ENCODE measurements around the gene DGLUCY. TPM values are rescaled to one million over a fixed set of nuclear protein-coding genes. Genes with fewer than 3 reads are reported as not detected.
A peak's percentile ranks its signal among the peaks of the same experiment; 100 is the strongest.
"Not testable (repeated sequence)": the region's sequence is repeated elsewhere in the genome, so short reads cannot be mapped to it uniquely, and the experiment has no call there.

DGLUCY gene
- total and polyA plus RNA-seq, 2 experiments from 2014 or later, result 44.8 to 51.3 TPM

DNA sequence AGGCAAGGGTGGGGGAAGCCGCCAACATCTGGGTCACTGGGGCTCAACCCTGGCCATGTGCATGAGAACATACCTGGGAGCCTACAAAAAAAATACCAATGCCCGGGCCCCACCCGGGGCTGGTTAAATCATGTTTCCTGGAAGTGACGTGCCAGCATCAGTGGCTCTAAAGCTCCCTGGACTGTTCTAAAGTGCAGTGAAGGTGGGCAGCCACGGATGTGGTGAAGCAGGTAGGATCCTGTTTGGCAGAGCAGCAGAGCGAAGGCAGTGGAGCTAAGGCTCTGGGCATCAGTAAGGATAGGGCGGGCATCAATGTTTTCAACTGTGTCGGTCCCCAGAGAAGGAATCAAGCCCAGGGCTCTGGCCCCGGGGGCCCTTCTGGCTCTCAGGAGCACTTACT is 131.2 kb downstream of the DGLUCY start:
- Histone ChIP-seq H3K79me2 (no peaks in the 10 kb centered on the region), H2AFZ (no peak overlapping the region), H3K4me2 (no peak overlapping the region), H3K9me3 (ENCODE audit: low read depth) (no peaks in the 10 kb centered on the region), H3K4me1 (ENCODE audit: insufficient read depth) (peaks cover 2% of the 10 kb centered on the region), H4K20me1 (ENCODE audit: insufficient read depth, poor library complexity, severe bottlenecking) (no peaks in the 10 kb centered on the region), H3K27ac (no peak overlapping the region), H3K27me3 (no peaks in the 10 kb centered on the region), H3K9me2 (replicated peaks; ENCODE audit: insufficient read depth) (no peaks in the 10 kb centered on the region), H3K4me3 (no peak overlapping the region), H3K36me3 (replicated peaks; ENCODE audit: insufficient read depth, low read depth) (no peaks in the 10 kb centered on the region)
- DNase-seq (ENCODE audit: low spot score), result no peak
- TF ChIP-seq, protein P1, sequence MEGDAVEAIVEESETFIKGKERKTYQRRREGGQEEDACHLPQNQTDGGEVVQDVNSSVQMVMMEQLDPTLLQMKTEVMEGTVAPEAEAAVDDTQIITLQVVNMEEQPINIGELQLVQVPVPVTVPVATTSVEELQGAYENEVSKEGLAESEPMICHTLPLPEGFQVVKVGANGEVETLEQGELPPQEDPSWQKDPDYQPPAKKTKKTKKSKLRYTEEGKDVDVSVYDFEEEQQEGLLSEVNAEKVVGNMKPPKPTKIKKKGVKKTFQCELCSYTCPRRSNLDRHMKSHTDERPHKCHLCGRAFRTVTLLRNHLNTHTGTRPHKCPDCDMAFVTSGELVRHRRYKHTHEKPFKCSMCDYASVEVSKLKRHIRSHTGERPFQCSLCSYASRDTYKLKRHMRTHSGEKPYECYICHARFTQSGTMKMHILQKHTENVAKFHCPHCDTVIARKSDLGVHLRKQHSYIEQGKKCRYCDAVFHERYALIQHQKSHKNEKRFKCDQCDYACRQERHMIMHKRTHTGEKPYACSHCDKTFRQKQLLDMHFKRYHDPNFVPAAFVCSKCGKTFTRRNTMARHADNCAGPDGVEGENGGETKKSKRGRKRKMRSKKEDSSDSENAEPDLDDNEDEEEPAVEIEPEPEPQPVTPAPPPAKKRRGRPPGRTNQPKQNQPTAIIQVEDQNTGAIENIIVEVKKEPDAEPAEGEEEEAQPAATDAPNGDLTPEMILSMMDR (IDR thresholded peaks at IDR 0.05; ENCODE audit: poor library complexity), result no peak
- TF ChIP-seq EZH2phosphoT487 (IDR thresholded peaks at IDR 0.05; ENCODE audit: low read depth, severe bottlenecking, unreplicated experiment) (no peak), EZH2 (IDR thresholded peaks at IDR 0.05; ENCODE audit: borderline replicate concordance) (no peak)
- 91% methylated on average over 9 of the region's 9 CpGs for WGBS (ENCODE audit: low lambda C conversion rate, missing lambda C conversion rate)

DNA sequence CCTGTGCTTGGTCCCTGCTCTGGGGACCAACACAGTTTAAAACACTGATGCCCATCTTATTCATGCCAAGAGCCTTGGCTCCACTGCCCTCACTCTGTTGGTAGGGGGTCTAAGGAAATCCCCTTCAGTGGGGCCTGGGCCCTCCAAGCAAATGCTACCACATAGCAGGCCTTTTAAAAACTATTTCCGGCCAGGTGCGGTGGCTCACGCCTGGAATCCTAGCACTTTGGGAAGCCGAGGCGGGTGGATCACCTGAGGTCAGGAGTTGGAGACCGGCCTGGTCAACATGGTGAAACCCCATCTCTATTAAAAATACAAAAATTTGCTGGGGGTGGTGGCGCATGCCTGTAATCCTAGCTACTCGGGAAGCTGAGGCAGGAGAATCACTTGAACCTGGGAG is 131.7 kb downstream of the DGLUCY start:
- WGBS (ENCODE audit: low lambda C conversion rate, missing lambda C conversion rate), result over 99% methylated on average over 8 of the region's 8 CpGs
- not testable (repeated sequence) for H3K9me2 ChIP-seq (replicated peaks; ENCODE audit: insufficient read depth); H3K79me2 ChIP-seq; H3K36me3 ChIP-seq (replicated peaks; ENCODE audit: insufficient read depth, low read depth); H3K4me1 ChIP-seq (ENCODE audit: insufficient read depth); H3K27ac ChIP-seq; H3K4me3 ChIP-seq; DNase-seq (ENCODE audit: low spot score); H2AFZ ChIP-seq; H3K9me3 ChIP-seq (ENCODE audit: low read depth); H3K27me3 ChIP-seq; H4K20me1 ChIP-seq (ENCODE audit: insufficient read depth, poor library complexity, severe bottlenecking); H3K4me2 ChIP-seq

DNA sequence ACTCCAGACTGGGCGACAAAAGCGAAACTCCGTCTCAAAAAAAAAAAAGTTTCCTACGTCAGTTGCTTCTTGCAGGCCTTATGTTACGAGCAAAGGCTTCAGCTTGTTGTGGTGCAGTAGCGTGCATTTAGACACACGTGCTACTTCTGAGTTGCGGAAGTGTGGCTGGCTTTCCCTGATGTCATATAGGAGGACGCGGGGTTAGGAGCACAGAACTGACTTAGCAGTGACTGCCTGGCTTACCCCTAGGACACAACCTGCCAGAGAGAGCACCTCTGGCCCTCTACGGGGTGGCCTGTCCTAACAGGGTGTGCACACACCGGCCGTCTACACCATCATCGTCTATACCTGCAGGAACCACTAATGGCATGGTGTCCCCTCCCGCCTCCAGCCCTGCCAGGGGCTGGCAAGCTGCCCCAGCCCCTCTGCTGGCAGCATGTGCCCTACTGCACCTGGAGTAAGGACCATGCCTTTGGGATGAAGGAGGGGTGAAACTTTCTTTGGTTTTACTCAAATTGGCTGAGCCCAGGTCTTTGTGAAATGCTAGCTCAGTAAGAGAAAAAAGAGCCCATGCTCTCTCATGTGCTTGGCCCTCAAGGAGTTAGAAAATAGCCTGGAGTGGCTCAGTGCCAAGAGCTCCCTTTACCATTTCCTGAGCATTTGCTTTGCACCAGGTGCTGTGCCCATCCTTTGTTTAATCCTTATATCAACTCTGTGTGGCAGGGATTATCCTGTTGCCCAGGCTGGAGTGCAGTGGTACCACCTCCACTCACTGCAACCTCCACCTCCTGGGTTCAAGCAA is 132.4 kb downstream of the DGLUCY start:
- H2AFZ ChIP-seq, result no peak overlapping the region
- no peak overlapping the region for H3K4me2 ChIP-seq
- no peak overlapping the region for H3K4me3 ChIP-seq
- peaks cover 4% of the 10 kb centered on the region for H3K4me1 ChIP-seq (ENCODE audit: insufficient read depth)
- no peaks in the 10 kb centered on the region for H3K36me3 ChIP-seq (replicated peaks; ENCODE audit: insufficient read depth, low read depth)
- H3K9me2 ChIP-seq (replicated peaks; ENCODE audit: insufficient read depth), result no peaks in the 10 kb centered on the region
- 95% methylated on average over 15 of the region's 15 CpGs for WGBS (ENCODE audit: low lambda C conversion rate, missing lambda C conversion rate)
- no peaks in the 10 kb centered on the region for H3K79me2 ChIP-seq
- no peak for DNase-seq (ENCODE audit: low spot score)
- TF ChIP-seq EZH2 (IDR thresholded peaks at IDR 0.05; ENCODE audit: borderline replicate concordance), result no peak
- H4K20me1 ChIP-seq (ENCODE audit: insufficient read depth, poor library complexity, severe bottlenecking), result no peaks in the 10 kb centered on the region
- no peaks in the 10 kb centered on the region for H3K27me3 ChIP-seq
- H3K9me3 ChIP-seq (ENCODE audit: low read depth), result no peaks in the 10 kb centered on the region
- no peak overlapping the region for H3K27ac ChIP-seq

DNA sequence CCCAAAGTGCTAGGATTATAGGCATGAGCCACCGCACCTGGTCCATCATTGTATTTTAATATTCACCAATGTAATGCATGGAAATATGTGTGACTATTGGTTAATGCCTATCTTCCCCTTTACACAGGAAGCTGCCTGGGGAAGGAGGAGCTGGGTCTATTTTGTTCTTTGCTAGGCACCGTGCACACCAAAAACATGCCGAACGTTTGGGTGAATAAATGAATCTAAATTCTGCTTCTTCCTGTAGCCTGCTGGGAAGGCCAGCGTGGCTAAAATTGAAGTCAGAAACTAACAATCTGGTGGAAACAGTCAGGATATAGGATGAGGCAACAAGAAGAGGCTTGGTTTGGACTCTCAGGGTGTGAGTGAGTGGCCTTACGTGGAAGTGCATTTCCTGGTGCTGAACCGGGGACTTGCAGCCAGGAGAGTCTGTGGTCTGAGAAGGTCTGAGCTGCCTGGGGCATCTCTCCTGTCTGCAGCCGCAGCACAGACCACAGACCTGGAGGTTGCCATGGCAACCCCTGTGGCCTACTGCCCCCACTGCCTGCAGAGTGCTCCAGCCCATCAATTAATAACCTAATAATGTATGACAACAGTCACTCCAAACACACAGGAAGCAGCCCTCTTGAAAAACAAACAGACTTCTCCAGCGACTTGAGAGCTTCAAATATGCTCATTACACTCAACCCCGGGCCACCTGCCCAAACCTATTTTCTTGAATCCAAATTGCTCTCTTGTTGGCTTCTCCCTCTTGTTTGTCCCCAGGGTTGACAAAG is 136.2 kb downstream of the DGLUCY start:
- Histone ChIP-seq H3K4me2 (no peak overlapping the region), H3K27me3 (peaks cover 9% of the 10 kb centered on the region), H4K20me1 (ENCODE audit: insufficient read depth, poor library complexity, severe bottlenecking) (no peaks in the 10 kb centered on the region), H3K27ac (no peak overlapping the region), H2AFZ (no peak overlapping the region), H3K79me2 (no peaks in the 10 kb centered on the region), H3K9me2 (replicated peaks; ENCODE audit: insufficient read depth) (no peaks in the 10 kb centered on the region), H3K4me3 (no peak overlapping the region), H3K36me3 (replicated peaks; ENCODE audit: insufficient read depth, low read depth) (no peaks in the 10 kb centered on the region), H3K4me1 (ENCODE audit: insufficient read depth) (peaks cover 8% of the 10 kb centered on the region), H3K9me3 (ENCODE audit: low read depth) (no peaks in the 10 kb centered on the region)
- no peak for TF ChIP-seq EZH2 (IDR thresholded peaks at IDR 0.05; ENCODE audit: borderline replicate concordance)
- TF ChIP-seq, protein P1 (IDR thresholded peaks at IDR 0.05; ENCODE audit: poor library complexity), result no peak
- no peak for TF ChIP-seq EZH2phosphoT487 (IDR thresholded peaks at IDR 0.05; ENCODE audit: low read depth, severe bottlenecking, unreplicated experiment)
- 53% methylated on average over 10 of the region's 10 CpGs for WGBS (ENCODE audit: low lambda C conversion rate, missing lambda C conversion rate)
- DNase-seq (ENCODE audit: low spot score), result peak; percentile 36
